GM18873 (cell line): ENCODE data around the gene FCHSD1.
A peak's percentile ranks its signal among the peaks of the same experiment; 100 is the strongest.

ENCODE experiments used
- ATAC-seq: cut with Tn5 transposase; IDR thresholded peaks from one replicate; pipeline ENCODE4 v1.9.1; 2021; ENCODE audit warnings: mild to moderate bottlenecking, moderate library complexity, moderate number of reproducible peaks; ENCODE audit not compliant: unreplicated experiment, low FRiP score

FCHSD1 gene

GRCh38 chr5:141674747-141675146, 23.5 kb upstream of the FCHSD1 start:
- no peak for ATAC-seq

- no peak for ATAC-seq
Observed at GRCh38 chr5:141672841-141673813, 21.9 kb upstream of the FCHSD1 start.

- no peak for ATAC-seq
Observed at GRCh38 chr5:141672071-141672840, 21.0 kb upstream of the FCHSD1 start.

- ATAC-seq: no peak
Observed at GRCh38 chr5:141669520-141669919, 18.3 kb upstream of the FCHSD1 start.

- no peak for ATAC-seq
Observed at GRCh38 chr5:141668601-141669265, 17.5 kb upstream of the FCHSD1 start.

- no peak for ATAC-seq
Observed at GRCh38 chr5:141665995-141666940, 15.1 kb upstream of the FCHSD1 start.

GRCh38 chr5:141664733-141665461, 13.7 kb upstream of the FCHSD1 start:
- no peak for ATAC-seq

- ATAC-seq: no peak
Observed at GRCh38 chr5:141663506-141663905, 12.3 kb upstream of the FCHSD1 start.

GRCh38 chr5:141662028-141662427, 10.8 kb upstream of the FCHSD1 start:
- no peak for ATAC-seq

GRCh38 chr5:141657937-141658545, 6.8 kb upstream of the FCHSD1 start:
- peak; percentile 68 for ATAC-seq

GRCh38 chr5:141657404-141657803, 6.2 kb upstream of the FCHSD1 start:
- ATAC-seq: no peak

- ATAC-seq: no peak
Observed at GRCh38 chr5:141656396-141656795, 5.2 kb upstream of the FCHSD1 start.

- ATAC-seq: no peak
Observed at GRCh38 chr5:141655020-141655419, 3.8 kb upstream of the FCHSD1 start.

GRCh38 chr5:141654298-141654697, 3.1 kb upstream of the FCHSD1 start:
- ATAC-seq: no peak

GRCh38 chr5:141651728-141652105, 499 bp upstream of the FCHSD1 start:
- no peak for ATAC-seq

GRCh38 chr5:141649972-141650371, 1.2 kb downstream of the FCHSD1 start:
- no peak for ATAC-seq

- no peak for ATAC-seq
Observed at GRCh38 chr5:141649056-141649688, 2.0 kb downstream of the FCHSD1 start.

- no peak for ATAC-seq
Observed at GRCh38 chr5:141647851-141648250, 3.4 kb downstream of the FCHSD1 start.
